Neural cell (in vitro differentiated cells): ENCODE results near the gene MRTFA. TPM values are rescaled to one million over a fixed set of nuclear protein-coding genes. Genes with fewer than 3 reads are reported as not detected.
"Not testable (repeated sequence)": the region's sequence is repeated elsewhere in the genome, so short reads cannot be mapped to it uniquely, and the experiment has no call there.

Source experiments
- H2AFZ ChIP-seq: fragments of 200-600, 300-800 bp; sonication (generic), shearing (Covaris generic); 2 replicates; pipeline ENCODE4 v1.6.0; 2014; ENCODE audit warnings: low read depth, mild to moderate bottlenecking, antibody characterized with exemption, low read length, moderate library complexity
- H3F3A ChIP-seq: fragments of 200-600 bp; shearing (Covaris generic); 2 replicates; pipeline ENCODE4 v1.6.1; 2016; ENCODE audit warnings: mild to moderate bottlenecking, moderate library complexity, mixed read lengths, antibody characterized with exemption, low read length; ENCODE audit not compliant: insufficient read depth, poor library complexity, severe bottlenecking
- H3K27ac ChIP-seq: fragments of 200-600, 300-800 bp; sonication (generic), shearing (Covaris generic); 2 replicates; pipeline ENCODE4 v1.5.1; 2014; ENCODE audit warnings: mild to moderate bottlenecking, low read length, moderate library complexity
- H3K27me3 ChIP-seq: fragments of 300-800, 200-600 bp; sonication (generic), shearing (Covaris generic); 2 replicates; pipeline ENCODE4 v1.6.0; 2014; ENCODE audit warnings: mild to moderate bottlenecking, low read depth, low read length, moderate library complexity; ENCODE audit not compliant: insufficient read depth
- H3K36me3 ChIP-seq: fragments of 300-800, 200-600 bp; sonication (generic), shearing (Covaris generic); 2 replicates; pipeline ENCODE4 v1.5.1; 2014; ENCODE audit warnings: mild to moderate bottlenecking, antibody characterized with exemption, low read length, moderate library complexity; ENCODE audit not compliant: insufficient read depth
- H3K4me2 ChIP-seq: fragments of 300-800, 200-600 bp; sonication (generic), shearing (Covaris generic); 2 replicates; pipeline ENCODE4 v1.6.0; 2014; ENCODE audit warnings: mild to moderate bottlenecking, low read length
- H3K4me3 ChIP-seq: fragments of 300-800, 200-600 bp; sonication (generic), shearing (Covaris generic); 2 replicates; pipeline ENCODE4 v1.5.1; 2014; ENCODE audit warnings: mild to moderate bottlenecking, low read length, moderate library complexity
- H3K79me2 ChIP-seq: fragments of 200-600 bp; shearing (Covaris generic); replicated peaks from 2 replicates; pipeline ENCODE4 v1.6.0; 2014; ENCODE audit warnings: mild to moderate bottlenecking, low read length, moderate library complexity; ENCODE audit not compliant: insufficient read depth
- H3K9ac ChIP-seq: fragments of 300-800, 200-600 bp; sonication (generic), shearing (Covaris generic); 2 replicates; pipeline ENCODE4 v1.6.1; 2016; ENCODE audit warnings: mild to moderate bottlenecking, low read length, mixed read lengths
- H3K9me2 ChIP-seq: fragments of 200-600 bp; shearing (Covaris generic); 2 replicates; pipeline ENCODE4 v1.6.1; 2016; ENCODE audit warnings: mild to moderate bottlenecking, low read length, mixed read lengths; ENCODE audit not compliant: insufficient read depth
- H3K9me3 ChIP-seq: fragments of 200-600, 300-800 bp; sonication (generic), shearing (Covaris generic); 2 replicates; pipeline ENCODE4 v1.6.1; 2016; ENCODE audit warnings: mild to moderate bottlenecking, mixed run types, low read length, moderate library complexity, mixed read lengths
- H4K20me1 ChIP-seq: fragments of 200-600 bp; shearing (Covaris generic); 2 replicates; pipeline ENCODE4 v1.6.1; 2016; ENCODE audit warnings: mild to moderate bottlenecking, mixed run types; ENCODE audit not compliant: insufficient read depth
- CTCF ChIP-seq: fragments of 450-650 bp; IDR thresholded peaks from 2 replicates; pipeline ENCODE4 v1.5.1; 2014; ENCODE audit warnings: antibody characterized with exemption, mild to moderate bottlenecking, moderate library complexity; ENCODE audit not compliant: poor library complexity, severe bottlenecking
- EP300 ChIP-seq: fragments of 450-650 bp; conservative IDR thresholded peaks from 2 replicates; pipeline ENCODE4 v1.6.1; 2014; ENCODE audit warnings: antibody characterized with exemption, mild to moderate bottlenecking, moderate library complexity; ENCODE audit not compliant: poor library complexity, severe bottlenecking
- EZH2 ChIP-seq: fragments of 200-600, 300-800 bp; shearing (Covaris generic), sonication (generic); IDR thresholded peaks from 2 replicates; pipeline ENCODE4 v1.6.1; 2014; ENCODE audit warnings: antibody characterized with exemption, low read length, borderline replicate concordance, mild to moderate bottlenecking; ENCODE audit not compliant: insufficient read depth, poor library complexity, severe bottlenecking
- MXI1 ChIP-seq: fragments of 450-650 bp; conservative IDR thresholded peaks from 2 replicates; pipeline ENCODE4 v1.6.1; 2014; ENCODE audit warnings: antibody characterized with exemption, mild to moderate bottlenecking; ENCODE audit not compliant: poor library complexity, severe bottlenecking
- POLR2AphosphoS5 ChIP-seq: IDR thresholded peaks from 2 replicates; pipeline ENCODE4 v1.6.1; 2012
- RAD21 ChIP-seq: fragments of 450-650 bp; conservative IDR thresholded peaks from 2 replicates; pipeline ENCODE4 v1.6.1; 2014; ENCODE audit warnings: antibody characterized with exemption, mild to moderate bottlenecking, moderate library complexity
- SMC3 ChIP-seq: fragments of 450-650 bp; conservative IDR thresholded peaks from 2 replicates; pipeline ENCODE4 v1.6.1; 2014; ENCODE audit warnings: antibody characterized with exemption, mild to moderate bottlenecking, moderate library complexity; ENCODE audit not compliant: poor library complexity
- TAF1 ChIP-seq: IDR thresholded peaks from 2 replicates; pipeline ENCODE4 v1.6.1; 2012; ENCODE audit warnings: low read depth
- polyA plus RNA-seq: library from polyadenylated mRNA; depleted of rRNA; stranded (reverse); fragments of >200 nt; gene quantifications from 2 replicates; pipeline ENCODE4 v1.2.3, GENCODE V29; 2014
- TF ChIP-seq, protein P1 (sequence below): IDR thresholded peaks from 2 replicates; pipeline ENCODE4 v1.6.1; 2012; ENCODE audit warnings: borderline replicate concordance

The MRTFA gene
- polyA plus RNA-seq, 1 donor from 2014 or later, result 19.3 TPM

- H4K20me1 ChIP-seq, result no peaks in the 10 kb centered on the region
- no peaks in the 10 kb centered on the region for H3K27me3 ChIP-seq
- H2AFZ ChIP-seq, result no peak overlapping the region
- no peaks in the 10 kb centered on the region for H3K9me3 ChIP-seq
- no peaks in the 10 kb centered on the region for H3F3A ChIP-seq
- H3K9ac ChIP-seq, result no peak overlapping the region
- H3K4me2 ChIP-seq, result no peak overlapping the region
- H3K4me3 ChIP-seq, result no peak overlapping the region
- no peaks in the 10 kb centered on the region for H3K9me2 ChIP-seq
- no peaks in the 10 kb centered on the region for H3K79me2 ChIP-seq
- no peaks in the 10 kb centered on the region for H3K36me3 ChIP-seq
- TF ChIP-seq CTCF, result no peak
- no peak for TF ChIP-seq POLR2AphosphoS5
- TF ChIP-seq MXI1, result no peak
- TF ChIP-seq, protein P1, sequence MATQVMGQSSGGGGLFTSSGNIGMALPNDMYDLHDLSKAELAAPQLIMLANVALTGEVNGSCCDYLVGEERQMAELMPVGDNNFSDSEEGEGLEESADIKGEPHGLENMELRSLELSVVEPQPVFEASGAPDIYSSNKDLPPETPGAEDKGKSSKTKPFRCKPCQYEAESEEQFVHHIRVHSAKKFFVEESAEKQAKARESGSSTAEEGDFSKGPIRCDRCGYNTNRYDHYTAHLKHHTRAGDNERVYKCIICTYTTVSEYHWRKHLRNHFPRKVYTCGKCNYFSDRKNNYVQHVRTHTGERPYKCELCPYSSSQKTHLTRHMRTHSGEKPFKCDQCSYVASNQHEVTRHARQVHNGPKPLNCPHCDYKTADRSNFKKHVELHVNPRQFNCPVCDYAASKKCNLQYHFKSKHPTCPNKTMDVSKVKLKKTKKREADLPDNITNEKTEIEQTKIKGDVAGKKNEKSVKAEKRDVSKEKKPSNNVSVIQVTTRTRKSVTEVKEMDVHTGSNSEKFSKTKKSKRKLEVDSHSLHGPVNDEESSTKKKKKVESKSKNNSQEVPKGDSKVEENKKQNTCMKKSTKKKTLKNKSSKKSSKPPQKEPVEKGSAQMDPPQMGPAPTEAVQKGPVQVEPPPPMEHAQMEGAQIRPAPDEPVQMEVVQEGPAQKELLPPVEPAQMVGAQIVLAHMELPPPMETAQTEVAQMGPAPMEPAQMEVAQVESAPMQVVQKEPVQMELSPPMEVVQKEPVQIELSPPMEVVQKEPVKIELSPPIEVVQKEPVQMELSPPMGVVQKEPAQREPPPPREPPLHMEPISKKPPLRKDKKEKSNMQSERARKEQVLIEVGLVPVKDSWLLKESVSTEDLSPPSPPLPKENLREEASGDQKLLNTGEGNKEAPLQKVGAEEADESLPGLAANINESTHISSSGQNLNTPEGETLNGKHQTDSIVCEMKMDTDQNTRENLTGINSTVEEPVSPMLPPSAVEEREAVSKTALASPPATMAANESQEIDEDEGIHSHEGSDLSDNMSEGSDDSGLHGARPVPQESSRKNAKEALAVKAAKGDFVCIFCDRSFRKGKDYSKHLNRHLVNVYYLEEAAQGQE, result no peak
- no peak for TF ChIP-seq SMC3
- no peak for TF ChIP-seq EZH2
- TF ChIP-seq EP300, result no peak
- no peak for TF ChIP-seq RAD21
- TF ChIP-seq TAF1, result no peak
- no peak overlapping the region for H3K27ac ChIP-seq
These were observed 24.2 kb upstream of the MRTFA start for GRCh38 chr22:40660730-40661129.

DNA sequence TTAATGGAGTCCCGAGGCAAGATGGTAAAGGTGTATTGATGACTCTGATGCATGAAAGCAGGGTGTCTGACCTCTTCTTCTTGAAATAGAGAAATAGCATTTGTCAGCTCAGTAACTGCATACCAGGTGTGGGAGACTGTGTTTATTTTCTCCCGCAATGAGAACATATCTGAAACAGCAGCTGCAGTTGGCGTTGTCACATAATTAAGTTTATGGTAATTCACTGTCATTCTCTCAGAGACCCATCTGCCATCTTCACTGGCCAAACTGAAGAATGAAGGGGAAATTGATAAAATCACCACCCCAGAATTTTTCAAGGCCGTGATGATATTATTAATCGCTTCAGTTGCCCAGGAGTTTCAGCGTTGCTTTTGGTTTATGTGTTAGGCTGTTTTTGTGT lies 22.6 kb upstream of the MRTFA start:
- no peak overlapping the region for H3K9ac ChIP-seq
- no peak overlapping the region for H2AFZ ChIP-seq
- no peak overlapping the region for H3K4me3 ChIP-seq
- H4K20me1 ChIP-seq, result no peaks in the 10 kb centered on the region
- H3K9me2 ChIP-seq, result no peaks in the 10 kb centered on the region
- H3K27me3 ChIP-seq, result no peaks in the 10 kb centered on the region
- H3K9me3 ChIP-seq, result no peaks in the 10 kb centered on the region
- H3K4me2 ChIP-seq, result no peak overlapping the region
- no peaks in the 10 kb centered on the region for H3K79me2 ChIP-seq
- no peaks in the 10 kb centered on the region for H3F3A ChIP-seq
- H3K36me3 ChIP-seq, result no peaks in the 10 kb centered on the region
- TF ChIP-seq TAF1 (no peak), EP300 (no peak), POLR2AphosphoS5 (no peak), EZH2 (no peak), RAD21 (no peak), SMC3 (no peak), MXI1 (no peak), CTCF (no peak)
- TF ChIP-seq, protein P1, result no peak
- H3K27ac ChIP-seq, result no peak overlapping the region

DNA sequence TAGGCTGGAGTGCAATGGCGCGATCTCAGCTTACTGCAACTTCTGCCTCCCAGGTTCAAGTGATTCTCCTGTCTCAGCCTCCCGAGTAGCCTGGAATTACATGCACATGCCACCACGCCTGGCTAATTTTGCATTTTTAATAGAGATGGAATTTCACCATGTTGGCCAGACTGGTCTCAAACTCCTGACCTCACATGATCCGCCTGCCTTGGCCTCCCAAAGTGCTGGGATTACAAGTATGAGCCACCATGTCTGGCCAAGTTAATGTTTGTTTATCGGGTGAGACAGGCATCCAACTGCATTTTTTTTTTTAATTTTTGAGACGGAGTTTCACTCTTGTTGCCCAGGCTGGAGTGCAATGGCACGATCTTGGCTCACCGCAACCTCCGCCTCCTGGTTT lies 20.1 kb upstream of the MRTFA start:
- not testable (repeated sequence) for H3K4me2 ChIP-seq, H3F3A ChIP-seq, H4K20me1 ChIP-seq, H3K79me2 ChIP-seq, H2AFZ ChIP-seq, H3K27ac ChIP-seq, H3K36me3 ChIP-seq, H3K27me3 ChIP-seq, H3K9me3 ChIP-seq, H3K9ac ChIP-seq, H3K4me3 ChIP-seq, H3K9me2 ChIP-seq
